CD1c-positive myeloid dendritic cell (primary cell): ENCODE measurements around the gene KDM4C.
"Not testable (repeated sequence)": the region's sequence is repeated elsewhere in the genome, so short reads cannot be mapped to it uniquely, and the experiment has no call there.

Source experiments
- DNase-seq: peaks from one replicate; pipeline ENCODE4 v3.0.0-alpha.2; 2016; ENCODE audit errors: extremely low spot score

KDM4C gene

DNA sequence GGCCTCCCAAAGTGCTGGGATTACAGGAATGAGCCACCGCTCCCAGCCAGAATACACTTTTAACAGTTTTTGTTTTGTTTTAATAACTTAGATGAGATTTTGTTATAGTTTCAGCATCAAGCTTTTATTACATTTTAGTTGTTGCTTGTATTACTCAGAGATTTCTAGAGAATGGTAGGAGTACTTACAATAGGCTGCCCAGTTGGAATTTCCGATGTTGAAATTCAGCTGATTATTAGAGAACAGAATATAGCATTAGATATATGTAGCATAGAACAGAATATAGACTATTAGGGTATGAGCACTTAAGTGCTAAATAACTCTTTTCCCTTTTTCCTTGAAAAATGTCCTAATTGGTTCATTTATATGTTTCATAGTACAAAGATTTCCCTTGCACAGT, 6.2 kb downstream of the KDM4C start:
- no peak for DNase-seq

GRCh38 chr9:6764523-6764922, 6.8 kb downstream of the KDM4C start:
- DNase-seq: no peak

GRCh38 chr9:6764950-6765349, 7.2 kb downstream of the KDM4C start:
- no peak for DNase-seq

DNA sequence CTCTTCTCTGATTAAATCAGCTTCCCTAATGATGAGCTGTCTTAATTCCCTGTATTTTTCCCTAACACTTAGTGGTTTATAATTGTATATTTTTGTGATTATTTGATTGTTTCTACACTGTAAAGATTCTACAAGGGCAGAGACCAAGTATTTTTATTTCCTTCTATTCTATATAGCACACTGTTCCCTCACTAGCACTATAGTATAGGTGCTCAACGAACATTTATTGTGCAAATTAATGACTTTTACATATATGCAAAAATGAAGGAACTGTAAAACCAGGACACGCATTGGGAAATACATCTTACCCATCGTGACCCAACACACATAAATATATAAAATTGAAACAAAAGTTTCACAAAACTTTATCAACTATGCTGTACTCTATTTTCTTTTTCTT, 7.6 kb downstream of the KDM4C start:
- DNase-seq: no peak

GRCh38 chr9:6766606-6767005, 8.8 kb downstream of the KDM4C start:
- DNase-seq: no peak

- DNase-seq: not testable (repeated sequence)
Measured at GRCh38 chr9:6768587-6768986, 10.8 kb downstream of the KDM4C start.

DNA sequence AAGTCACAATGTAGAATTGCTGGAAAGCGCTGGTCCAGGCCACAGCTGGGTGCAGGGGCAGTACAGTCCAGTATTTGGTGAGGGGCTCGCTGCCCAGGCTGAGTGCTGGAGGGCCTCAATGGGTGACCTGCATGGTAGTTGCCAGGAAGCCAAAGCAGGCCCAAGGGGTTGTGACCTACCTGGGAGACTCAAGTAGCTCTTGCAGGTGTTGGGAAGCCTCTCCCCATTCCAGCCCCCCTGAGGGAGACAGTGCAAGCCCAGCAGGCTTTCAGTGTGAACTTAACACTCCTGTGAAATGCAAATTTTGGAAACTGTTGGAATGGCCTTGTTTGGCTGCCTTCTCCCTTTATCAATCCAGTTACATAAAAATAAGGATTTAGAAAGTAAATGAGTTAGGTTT, 13.9 kb downstream of the KDM4C start:
- DNase-seq: no peak

DNA sequence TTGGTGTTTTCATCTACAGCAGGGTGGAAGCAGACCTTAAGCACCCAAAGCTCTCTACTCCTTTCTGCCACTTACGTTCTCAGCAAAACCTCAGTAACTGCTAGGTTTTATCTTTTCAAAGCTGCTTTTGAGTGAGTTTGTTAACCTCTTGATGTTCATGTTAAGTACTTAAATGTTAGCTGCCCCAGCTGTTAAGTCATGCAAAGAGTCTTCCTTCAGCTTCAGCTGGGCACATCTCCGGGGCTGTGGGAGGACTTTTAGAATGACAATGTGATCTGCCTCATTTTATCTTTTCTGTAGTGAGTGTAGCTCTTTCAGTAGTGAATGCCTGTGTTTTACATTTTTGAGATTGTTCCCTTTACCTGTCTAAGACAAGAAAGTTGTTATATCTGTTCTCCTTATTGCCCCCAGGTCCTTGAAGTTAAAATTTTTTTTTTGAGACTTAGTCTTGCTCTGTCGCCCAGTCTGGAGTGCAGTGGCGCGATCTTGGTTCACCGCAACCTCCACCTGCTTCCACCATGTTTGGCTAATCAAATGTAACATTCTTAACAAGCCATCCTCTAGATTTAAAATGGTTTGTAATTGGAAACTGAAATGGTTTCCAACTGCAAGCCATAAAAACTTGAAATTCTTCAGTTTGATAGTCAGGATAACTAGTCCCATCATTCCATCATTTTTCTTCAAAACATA, 19.6 kb downstream of the KDM4C start:
- DNase-seq: no peak

DNA sequence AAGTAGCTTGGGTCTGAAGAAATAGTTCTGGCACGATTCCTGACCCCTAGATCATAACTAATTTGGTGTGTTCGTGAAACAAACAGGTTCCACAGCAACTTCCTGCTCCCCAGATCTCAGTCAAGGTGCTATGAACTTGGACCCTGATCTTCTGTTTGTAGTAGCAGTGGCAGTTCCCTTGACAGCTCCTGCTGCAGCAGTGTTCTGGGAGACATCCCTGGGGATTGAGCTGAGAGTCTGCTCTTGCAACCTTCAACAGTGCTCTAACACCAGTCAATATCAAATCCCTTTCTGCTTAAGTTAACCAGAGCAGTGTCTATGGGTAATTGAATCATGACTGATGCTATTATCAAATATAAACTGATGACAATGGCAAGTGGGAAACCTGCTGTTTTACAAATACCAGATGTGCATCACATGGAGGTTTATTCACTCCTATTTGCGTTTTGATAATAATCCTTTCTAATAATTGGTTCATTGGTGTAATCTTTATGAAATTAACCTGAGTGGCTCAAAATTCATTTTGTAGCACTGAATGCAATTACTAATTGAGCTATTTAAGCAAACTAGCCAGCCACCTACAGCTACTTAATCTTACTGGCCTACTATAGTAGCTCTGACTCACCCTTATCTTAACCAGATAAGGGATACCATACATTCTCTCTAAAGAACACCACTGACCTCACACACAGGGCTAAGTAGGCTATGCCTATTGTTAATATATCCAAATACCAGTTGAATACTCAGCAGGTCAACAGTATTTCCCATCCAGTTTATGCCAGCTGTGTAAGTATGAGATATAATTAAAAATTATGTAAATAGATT, 21.9 kb downstream of the KDM4C start:
- no peak for DNase-seq

DNA sequence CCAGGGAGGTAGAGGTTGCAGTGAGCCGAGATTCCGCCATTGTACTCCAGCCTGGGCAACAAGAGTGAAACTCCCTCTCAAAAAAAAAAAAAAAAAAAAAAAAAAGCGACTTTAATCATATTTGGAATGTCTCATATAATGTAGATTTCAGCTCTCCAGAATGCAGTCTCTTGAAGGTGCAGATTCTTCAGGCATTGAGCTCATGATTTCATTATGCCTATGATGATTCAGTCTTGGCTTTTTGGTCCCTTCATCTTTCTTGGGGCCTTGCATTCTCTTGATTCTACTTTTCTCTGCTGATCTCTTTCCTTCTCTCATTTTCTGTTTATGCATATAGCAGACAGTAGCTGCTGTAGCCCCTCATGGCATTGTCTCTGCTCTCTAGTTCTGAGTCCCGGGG, 22.9 kb downstream of the KDM4C start:
- DNase-seq: no peak

DNA sequence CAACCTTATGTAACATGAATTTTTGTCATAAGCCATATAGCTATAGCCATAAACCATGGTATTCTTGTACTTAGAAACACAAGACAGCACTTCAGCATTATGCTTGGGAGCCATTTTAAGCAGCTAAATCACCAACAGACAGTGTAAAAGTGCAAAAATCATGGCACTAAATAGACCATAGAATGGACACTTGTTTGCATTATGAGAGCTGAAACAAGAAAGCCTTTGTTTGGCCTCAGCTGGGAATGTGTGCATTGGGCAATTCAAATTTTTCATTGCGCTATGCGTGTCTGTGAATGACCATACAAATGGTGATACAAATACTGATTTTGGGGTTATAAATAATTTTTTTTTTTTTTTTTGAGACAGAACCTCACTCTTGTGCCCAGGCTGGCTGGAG, 23.7 kb downstream of the KDM4C start:
- no peak for DNase-seq

DNA sequence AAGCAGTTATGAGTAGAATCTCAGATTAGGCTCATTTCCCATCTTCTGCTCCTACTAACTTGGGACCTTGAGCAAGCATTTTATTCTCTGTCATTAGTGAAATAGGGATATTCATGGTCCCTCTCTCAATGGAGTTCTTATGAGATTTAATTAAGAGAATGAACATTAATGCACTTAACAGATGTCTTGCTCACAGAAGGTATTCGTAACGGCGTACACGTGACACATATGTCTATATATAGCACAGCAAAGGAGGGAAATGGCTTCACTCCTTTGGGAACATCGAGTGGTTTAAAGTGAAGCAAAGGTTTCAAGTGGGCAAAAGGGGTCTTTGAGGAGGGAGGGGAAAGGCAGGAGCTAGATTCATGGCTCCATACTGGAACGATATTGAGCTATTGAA, 24.6 kb downstream of the KDM4C start:
- no peak for DNase-seq

DNA sequence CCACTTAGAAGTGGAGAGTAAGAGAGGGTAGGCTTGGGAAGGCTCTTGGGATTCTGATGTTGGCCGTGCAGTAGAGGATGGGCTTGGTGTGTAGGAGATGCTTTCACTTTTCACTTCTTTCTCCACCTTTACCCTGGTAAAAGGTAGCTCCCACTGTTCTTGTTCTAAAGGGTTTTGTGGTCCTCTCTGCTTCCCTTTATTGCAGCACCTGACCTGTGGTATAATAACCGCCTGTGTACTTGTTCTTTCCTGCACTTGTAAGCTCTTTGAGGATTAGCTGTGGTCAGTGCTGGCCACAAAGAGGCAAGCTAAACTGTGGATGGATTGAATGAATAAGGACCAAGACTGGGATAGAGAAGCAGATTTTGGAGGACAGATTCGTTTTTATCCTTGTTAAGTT, 25.2 kb downstream of the KDM4C start:
- DNase-seq: no peak

- DNase-seq: no peak
Measured at GRCh38 chr9:6783753-6784152, 26.0 kb downstream of the KDM4C start.

DNA sequence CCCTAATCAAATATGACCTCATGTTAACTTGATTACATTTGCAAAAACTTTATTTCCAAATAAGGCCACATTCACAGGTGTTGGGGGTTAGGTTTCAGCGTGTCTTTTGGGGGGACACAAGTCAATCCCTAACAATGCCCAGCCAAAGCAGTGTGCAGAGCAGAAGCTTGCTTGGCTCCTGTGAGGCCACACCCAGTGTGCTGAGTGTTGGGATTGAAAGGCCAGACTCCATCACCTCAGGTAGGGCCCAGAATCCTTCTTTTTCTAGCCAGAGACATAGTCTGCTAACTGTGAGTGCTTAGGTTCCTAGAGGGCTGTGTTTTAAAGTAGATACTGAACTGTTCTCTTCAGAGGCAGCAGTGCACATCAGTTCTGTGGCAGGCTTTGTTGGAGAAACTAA, 27.9 kb downstream of the KDM4C start:
- DNase-seq: no peak

GRCh38 chr9:6787793-6788161, 30.0 kb downstream of the KDM4C start:
- DNase-seq: no peak

GRCh38 chr9:6788162-6789016, 30.6 kb downstream of the KDM4C start:
- no peak for DNase-seq

DNA sequence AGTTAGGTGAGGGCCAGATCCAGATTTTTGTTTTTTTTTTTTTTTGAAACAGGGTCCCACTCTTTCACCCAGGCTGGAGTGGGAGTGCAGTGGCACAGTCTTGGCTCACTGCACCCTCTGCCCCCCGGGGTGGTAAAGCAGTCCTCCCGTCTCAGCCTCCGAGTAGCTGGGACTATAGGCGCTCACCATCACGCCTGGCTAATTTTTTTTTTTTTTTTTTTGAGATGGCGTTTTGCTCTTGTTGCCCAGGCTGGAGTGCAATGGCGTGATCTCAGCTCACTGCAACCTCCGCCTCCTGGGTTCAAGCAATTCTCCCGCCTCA, 31.2 kb downstream of the KDM4C start:
- not testable (repeated sequence) for DNase-seq

GRCh38 chr9:6790866-6791265, 33.1 kb downstream of the KDM4C start:
- DNase-seq: no peak

- no peak for DNase-seq
Measured at GRCh38 chr9:6793203-6793602, 35.4 kb downstream of the KDM4C start.

GRCh38 chr9:6794936-6795335, 37.2 kb downstream of the KDM4C start:
- DNase-seq: no peak

- no peak for DNase-seq
Measured at GRCh38 chr9:6802926-6803325, 45.2 kb downstream of the KDM4C start.

DNA sequence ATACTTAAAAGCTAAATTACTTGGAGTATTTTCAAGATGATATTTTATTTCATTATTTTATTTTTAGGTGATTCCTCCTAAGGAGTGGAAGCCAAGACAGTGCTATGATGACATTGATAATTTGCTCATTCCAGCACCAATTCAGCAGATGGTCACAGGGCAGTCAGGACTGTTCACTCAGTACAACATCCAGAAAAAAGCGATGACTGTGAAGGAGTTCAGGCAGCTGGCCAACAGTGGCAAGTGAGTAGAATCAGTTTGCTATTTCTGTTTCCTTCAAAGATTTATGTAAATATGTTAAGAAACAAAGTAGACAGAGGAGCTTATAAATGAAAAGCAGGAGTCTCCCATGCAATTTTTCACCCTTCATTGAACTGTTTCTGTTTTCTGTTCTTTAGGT, 47.8 kb downstream of the KDM4C start:
- DNase-seq: no peak
